22Rv1 (cell line): ENCODE measurements around the gene LATS2.

Source experiments
- CTCF ChIP-seq: fragments of 450-650 bp; IDR thresholded peaks from 2 replicates; pipeline ENCODE4 v1.5.1; 2017; ENCODE audit warnings: mild to moderate bottlenecking
- ZFX ChIP-seq: fragments of 450-650 bp; IDR thresholded peaks from 2 replicates; pipeline ENCODE4 v1.6.1; 2017; ENCODE audit warnings: antibody characterized with exemption, borderline replicate concordance

- TF ChIP-seq CTCF = no peak
- no peak for TF ChIP-seq ZFX
Observed at GRCh38 chr13:20923272-20923671, 138.1 kb downstream of the LATS2 start.
